K562 treated with DMSO at 1 percent for 24 hours (cell line): ENCODE results near the gene KLHL13. TPM values are rescaled to one million over a fixed set of nuclear protein-coding genes. Genes with fewer than 3 reads are reported as not detected.

ENCODE experiments used
- total RNA-seq: library from RNA; unstranded; fragments of 300-600 nt; gene quantifications from 2 replicates; pipeline ENCODE4 v1.2.3, GENCODE V29; 2022; ENCODE audit warnings: low read depth; ENCODE audit not compliant: insufficient read depth

KLHL13 gene, protein sequence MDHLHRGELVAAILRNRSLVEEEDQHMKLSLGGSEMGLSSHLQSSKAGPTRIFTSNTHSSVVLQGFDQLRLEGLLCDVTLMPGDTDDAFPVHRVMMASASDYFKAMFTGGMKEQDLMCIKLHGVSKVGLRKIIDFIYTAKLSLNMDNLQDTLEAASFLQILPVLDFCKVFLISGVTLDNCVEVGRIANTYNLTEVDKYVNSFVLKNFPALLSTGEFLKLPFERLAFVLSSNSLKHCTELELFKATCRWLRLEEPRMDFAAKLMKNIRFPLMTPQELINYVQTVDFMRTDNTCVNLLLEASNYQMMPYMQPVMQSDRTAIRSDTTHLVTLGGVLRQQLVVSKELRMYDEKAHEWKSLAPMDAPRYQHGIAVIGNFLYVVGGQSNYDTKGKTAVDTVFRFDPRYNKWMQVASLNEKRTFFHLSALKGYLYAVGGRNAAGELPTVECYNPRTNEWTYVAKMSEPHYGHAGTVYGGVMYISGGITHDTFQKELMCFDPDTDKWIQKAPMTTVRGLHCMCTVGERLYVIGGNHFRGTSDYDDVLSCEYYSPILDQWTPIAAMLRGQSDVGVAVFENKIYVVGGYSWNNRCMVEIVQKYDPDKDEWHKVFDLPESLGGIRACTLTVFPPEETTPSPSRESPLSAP
- 1.7 and 2.4 TPM in 2 replicates for total RNA-seq

DNA sequence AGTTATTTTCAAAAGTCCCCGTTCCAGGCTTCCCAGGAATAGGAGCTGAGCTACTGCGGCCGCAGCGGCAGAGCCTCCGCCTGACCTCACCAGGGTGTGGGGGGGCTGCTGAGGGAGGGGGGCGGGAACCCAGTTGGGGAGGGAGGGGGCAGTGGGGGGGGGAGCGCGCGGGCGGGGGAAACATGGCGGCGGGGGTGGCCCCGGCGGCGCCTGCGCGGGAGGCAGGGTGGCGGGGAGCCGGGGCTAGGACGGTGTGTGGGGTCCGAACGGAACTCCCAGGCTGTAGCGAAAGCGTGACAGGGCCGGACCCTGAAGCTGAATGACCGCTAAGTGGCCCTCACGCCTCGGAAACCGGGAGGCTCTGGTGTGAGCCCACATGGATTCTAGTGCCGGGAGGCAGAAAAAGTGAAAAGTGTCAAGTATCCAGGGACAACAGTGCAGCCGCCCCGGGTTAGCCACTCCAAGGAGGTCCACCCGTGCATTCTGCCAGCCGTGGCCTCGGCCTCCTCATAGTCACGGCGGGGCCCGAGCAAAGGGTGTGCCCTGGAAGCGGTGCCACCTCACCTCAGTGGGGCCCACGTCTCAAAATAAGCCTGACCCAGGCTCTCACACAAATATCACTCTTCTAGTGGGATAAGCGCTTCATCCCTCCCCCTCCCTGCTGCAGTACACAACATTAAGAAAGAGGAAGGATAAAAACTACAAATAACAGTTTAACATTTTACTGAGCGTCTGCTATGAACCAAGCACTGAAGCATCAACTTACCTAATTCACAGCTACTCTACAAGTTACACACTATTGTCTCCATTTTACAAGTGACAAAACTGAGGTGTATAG lies at the start of gene KLHL13:
TSS of gene KLHL13 (minus strand) at position 98 of the 838 bp plus-strand sequence. CDS start 88,337 bp downstream, outside the sequence.

Other genes starting within 250 kb of the KLHL13 start
- gene WDR44, start 229.3 kb upstream of the KLHL13 start, total RNA-seq = 7.9 and 9.7 TPM in 2 replicates